Measurements from ENCODE around the gene ISLR.

ISLR gene

DNA sequence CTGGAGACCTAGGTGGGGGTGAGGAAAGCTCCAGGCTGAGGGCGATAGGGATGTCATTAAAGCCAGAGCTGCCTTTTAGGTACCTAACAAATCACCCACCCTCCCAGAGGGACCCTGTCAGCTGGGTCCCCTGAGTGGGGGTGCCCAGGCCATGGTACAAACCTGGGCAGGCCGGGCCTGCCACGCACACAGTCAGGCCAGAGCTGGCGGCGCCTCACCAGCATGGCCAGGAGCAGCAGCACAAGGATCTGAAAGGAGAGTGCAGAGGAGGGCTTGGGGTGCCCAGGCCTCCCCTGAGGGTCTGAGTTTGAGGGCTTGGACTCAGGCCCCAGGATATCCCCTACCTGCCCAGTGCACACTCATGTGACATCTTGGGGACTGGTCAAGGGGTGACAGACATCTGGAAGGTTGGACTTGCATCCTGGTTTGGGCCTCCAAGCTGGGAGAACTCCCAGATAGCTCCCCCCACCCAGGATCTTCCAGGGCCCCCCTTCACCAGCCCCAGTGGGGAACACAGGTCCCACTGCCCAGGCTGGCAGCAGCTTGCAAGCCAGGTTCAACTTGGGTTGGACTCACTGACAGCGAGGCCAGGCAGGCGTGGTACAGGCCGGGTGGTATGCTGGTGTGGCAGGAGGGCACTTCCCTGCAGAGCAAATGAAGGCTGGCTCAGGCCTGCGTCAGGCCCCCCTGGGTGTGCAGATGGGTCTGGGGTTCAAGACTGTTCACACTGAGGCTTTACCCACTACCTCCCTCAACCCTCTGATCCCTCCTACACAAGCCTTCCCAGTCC is 23.9 kb downstream of the ISLR start:
- no peak for TF ChIP-seq CTCF (IDR thresholded peaks at IDR 0.05; ENCODE audit: insufficient read depth, missing control alignments)
- FAIRE-seq (no peak), DNase-seq (ENCODE audit: insufficient read length, low spot score) (no peak)

- no peak for TF ChIP-seq CTCF (IDR thresholded peaks at IDR 0.05; ENCODE audit: insufficient read depth, missing control alignments)
- FAIRE-seq (no peak), DNase-seq (ENCODE audit: insufficient read length, low spot score) (no peak)
These were observed 25.8 kb downstream of the ISLR start for GRCh38 chr15:74199297-74199652.

DNA sequence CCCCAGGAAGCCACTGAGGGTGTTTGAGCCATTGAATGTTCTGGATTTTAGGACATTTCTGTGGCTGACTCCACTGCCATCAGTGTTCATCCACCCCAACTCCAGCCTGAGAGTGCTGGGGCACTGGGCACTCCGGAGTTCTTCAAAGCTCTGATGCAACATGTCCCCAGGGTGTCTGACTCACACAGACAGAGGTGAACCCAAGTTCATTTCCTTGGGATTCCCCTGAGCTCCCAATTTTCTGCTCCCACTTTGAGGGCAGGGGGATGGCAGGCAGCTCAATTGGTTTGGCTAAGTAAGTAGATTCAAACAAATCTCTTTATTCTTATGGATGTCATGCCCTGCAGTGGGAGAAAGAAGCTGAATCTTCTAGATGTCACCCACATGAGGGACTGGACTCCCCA is 26.9 kb downstream of the ISLR start:
- DNase-seq (ENCODE audit: insufficient read length, low spot score): no peak
- FAIRE-seq: no peak
- no peak for TF ChIP-seq CTCF (IDR thresholded peaks at IDR 0.05; ENCODE audit: insufficient read depth, missing control alignments)

- TF ChIP-seq CTCF (IDR thresholded peaks at IDR 0.05; ENCODE audit: insufficient read depth, missing control alignments): no peak
- DNase-seq (ENCODE audit: insufficient read length, low spot score): no peak
- no peak for FAIRE-seq
These were observed 27.4 kb downstream of the ISLR start for GRCh38 chr15:74200871-74201419.

GRCh38 chr15:74201710-74202420 is 28.4 kb downstream of the ISLR start:
- FAIRE-seq: no peak
- TF ChIP-seq CTCF (IDR thresholded peaks at IDR 0.05; ENCODE audit: insufficient read depth, missing control alignments): no peak
- DNase-seq (ENCODE audit: insufficient read length, low spot score): no peak

- TF ChIP-seq CTCF (IDR thresholded peaks at IDR 0.05; ENCODE audit: insufficient read depth, missing control alignments): peak; percentile 14
- peak; percentile 95 for DNase-seq (ENCODE audit: insufficient read length, low spot score)
- FAIRE-seq: no peak
These were observed 29.2 kb downstream of the ISLR start, which contains the start of gene STRA6 for GRCh38 chr15:74202452-74203401. STRA6 (minus strand) TSS chr15:74202787; CDS start chr15:74202267, 520 bp downstream.
